Mononuclear cell (primary cell): ENCODE results near the gene PUDP. TPM values are rescaled to one million over a fixed set of nuclear protein-coding genes. Genes with fewer than 3 reads are reported as not detected.

Source experiments
- H3K27me3 ChIP-seq: 2 replicates; pipeline ENCODE4 v1.6.0; 2011; ENCODE audit warnings: low read length, control low read depth; ENCODE audit not compliant: insufficient read depth
- H3K4me1 ChIP-seq: 2 replicates; pipeline ENCODE4 v1.5.1; 2011; ENCODE audit warnings: mild to moderate bottlenecking, low read length, control low read depth; ENCODE audit not compliant: insufficient read depth
- H3K4me3 ChIP-seq: 2 replicates; pipeline ENCODE4 v1.5.1; 2011; ENCODE audit warnings: mild to moderate bottlenecking, low read length, moderate library complexity
- H3K9me3 ChIP-seq: 2 replicates; pipeline ENCODE4 v1.5.1; 2011; ENCODE audit warnings: low read depth, mild to moderate bottlenecking, control low read depth, low read length
- total RNA-seq: library from RNA; depleted of rRNA; stranded (reverse); fragments of >200 nt; gene quantifications from one replicate; pipeline ENCODE4 v1.2.3, GENCODE V29; 2012

Gene PUDP
- total RNA-seq, 1 donor: 3.6 TPM

- no peaks in the 10 kb centered on the region for H3K9me3 ChIP-seq
Observed at GRCh38 chrX:7133050-7133440, 14.9 kb downstream of the PUDP start.

GRCh38 chrX:7132335-7133049 is 15.5 kb downstream of the PUDP start:
- no peaks in the 10 kb centered on the region for H3K27me3 ChIP-seq
- no peaks in the 10 kb centered on the region for H3K9me3 ChIP-seq
- H3K4me3 ChIP-seq: no peak overlapping the region
- peaks cover 16% of the 10 kb centered on the region for H3K4me1 ChIP-seq

More at GRCh38 chrX:7133050-7133440, 14.9 kb downstream of the PUDP start:
- Histone ChIP-seq H3K27me3 (no peaks in the 10 kb centered on the region), H3K4me3 (no peak overlapping the region), H3K4me1 (peaks cover 16% of the 10 kb centered on the region)

GRCh38 chrX:7131621-7132020 is 16.3 kb downstream of the PUDP start:
- Histone ChIP-seq H3K27me3 (no peaks in the 10 kb centered on the region), H3K4me3 (no peak overlapping the region), H3K9me3 (no peaks in the 10 kb centered on the region), H3K4me1 (peaks cover 16% of the 10 kb centered on the region)

DNA sequence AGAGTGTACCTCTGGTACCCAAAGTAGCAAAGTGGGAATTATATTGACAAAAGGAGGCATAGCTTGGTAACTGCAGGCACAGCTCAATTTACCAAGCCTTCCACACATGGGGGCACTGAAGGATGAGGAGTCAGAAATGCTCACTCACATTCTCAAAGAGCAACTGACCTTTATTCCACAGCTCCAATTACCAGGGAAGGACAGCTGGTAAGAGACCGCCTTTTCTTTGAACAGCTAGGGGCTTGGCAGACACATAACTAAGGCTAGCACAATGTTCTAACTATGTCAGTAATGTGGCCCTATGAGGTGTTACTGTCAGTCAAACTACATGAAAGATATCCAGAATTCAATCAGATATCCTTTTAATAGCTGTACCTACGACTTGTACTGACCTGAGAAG is 20.9 kb downstream of the PUDP start:
- Histone ChIP-seq H3K4me1 (peaks cover under 1% of the 10 kb centered on the region), H3K4me3 (no peak overlapping the region), H3K9me3 (no peaks in the 10 kb centered on the region), H3K27me3 (no peaks in the 10 kb centered on the region)

- Histone ChIP-seq H3K4me3 (no peak overlapping the region), H3K4me1 (no peaks in the 10 kb centered on the region), H3K9me3 (no peaks in the 10 kb centered on the region), H3K27me3 (no peaks in the 10 kb centered on the region)
Observed at GRCh38 chrX:7120878-7121219, 27.1 kb downstream of the PUDP start.

DNA sequence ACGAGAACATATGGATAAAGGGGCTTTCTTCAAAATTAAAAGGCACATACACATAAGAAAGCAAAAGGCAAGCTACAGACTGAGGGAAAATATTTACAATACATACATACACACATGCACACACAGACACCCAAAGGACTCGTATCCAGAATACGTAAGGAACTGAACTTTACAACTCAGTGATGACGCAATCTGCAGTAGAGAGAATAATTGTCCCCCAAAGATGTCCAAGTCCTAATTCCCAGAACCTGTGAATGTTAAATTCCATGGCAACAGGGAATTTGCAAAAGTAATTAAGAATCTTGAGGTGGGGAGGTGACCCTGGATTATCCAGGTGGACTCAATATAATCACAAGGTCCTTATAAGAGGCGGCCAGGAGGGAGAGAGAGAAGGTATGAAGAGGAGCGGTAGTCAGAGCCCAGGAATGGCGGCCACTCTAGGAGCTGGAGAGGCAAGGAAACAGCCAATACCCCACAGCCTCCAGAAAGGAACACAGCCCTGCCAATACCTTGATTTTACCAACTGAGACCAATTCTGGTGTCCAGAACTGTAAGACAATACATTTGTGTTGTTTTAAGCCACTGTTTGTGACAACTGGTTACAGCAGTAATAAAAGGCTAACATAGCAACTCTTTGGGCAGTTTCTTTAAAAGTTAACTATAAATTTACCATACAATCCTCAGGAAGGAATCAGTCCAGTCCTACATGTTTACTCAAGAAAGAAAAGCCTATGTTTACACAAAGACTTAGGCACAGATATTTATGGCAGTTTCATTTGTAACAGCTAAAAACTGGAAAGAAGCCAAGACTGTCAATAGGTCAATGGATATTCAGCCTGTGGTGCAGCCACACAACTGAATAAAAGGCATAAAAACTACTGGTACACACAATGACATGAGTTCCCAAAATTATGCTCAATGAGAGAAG is 27.7 kb downstream of the PUDP start:
- H3K9me3 ChIP-seq: no peaks in the 10 kb centered on the region
- no peak overlapping the region for H3K4me3 ChIP-seq
- H3K4me1 ChIP-seq: no peaks in the 10 kb centered on the region
- no peaks in the 10 kb centered on the region for H3K27me3 ChIP-seq

- Histone ChIP-seq H3K9me3 (no peaks in the 10 kb centered on the region), H3K4me1 (no peaks in the 10 kb centered on the region), H3K27me3 (no peaks in the 10 kb centered on the region), H3K4me3 (no peak overlapping the region)
Observed at GRCh38 chrX:7117587-7117986, 30.4 kb downstream of the PUDP start.

DNA sequence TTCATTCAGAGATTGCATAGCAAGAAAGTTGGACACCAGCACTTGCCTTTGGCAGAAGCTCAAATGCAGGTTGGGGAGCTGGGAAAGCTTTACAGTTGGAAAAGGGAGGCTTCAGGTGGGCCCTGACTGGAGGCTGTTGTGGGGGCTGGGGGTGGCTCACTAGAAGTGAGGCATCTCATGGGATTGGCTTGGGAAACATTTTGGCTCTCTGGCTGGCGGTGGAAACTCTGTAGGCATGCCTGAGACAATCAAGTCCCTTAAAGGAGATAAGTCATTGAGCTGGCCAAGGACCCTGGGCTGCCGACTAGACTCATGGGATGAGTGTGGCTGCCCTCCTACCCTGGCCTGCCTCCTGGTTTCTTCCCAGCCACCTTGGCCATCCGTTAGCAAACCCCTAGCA is 31.9 kb downstream of the PUDP start:
- H3K9me3 ChIP-seq: no peaks in the 10 kb centered on the region
- H3K27me3 ChIP-seq: no peaks in the 10 kb centered on the region
- H3K4me3 ChIP-seq: no peak overlapping the region
- peaks cover 7% of the 10 kb centered on the region for H3K4me1 ChIP-seq

GRCh38 chrX:7115557-7115956 is 32.4 kb downstream of the PUDP start:
- Histone ChIP-seq H3K4me3 (no peak overlapping the region), H3K9me3 (no peaks in the 10 kb centered on the region), H3K27me3 (no peaks in the 10 kb centered on the region), H3K4me1 (peaks cover 12% of the 10 kb centered on the region)

DNA sequence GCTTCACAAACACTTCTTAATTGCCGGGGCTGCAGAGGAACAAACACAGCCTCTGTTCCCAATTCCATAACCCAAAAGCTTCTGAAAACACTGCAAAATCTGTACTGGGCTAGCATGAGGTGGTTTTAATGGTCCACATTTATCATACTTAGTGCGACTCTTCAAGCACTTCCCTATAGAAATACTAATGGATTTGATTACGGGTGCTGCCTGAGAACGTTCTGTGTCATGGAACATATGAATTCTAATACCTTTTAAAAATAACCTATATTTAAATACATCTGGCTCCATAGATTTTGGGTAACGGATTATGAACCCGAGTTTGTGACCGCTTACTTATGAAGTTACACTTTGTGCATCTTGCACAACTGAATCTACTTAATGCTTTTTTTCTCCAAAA is 35.9 kb downstream of the PUDP start:
- Histone ChIP-seq H3K27me3 (no peaks in the 10 kb centered on the region), H3K9me3 (no peaks in the 10 kb centered on the region), H3K4me3 (no peak overlapping the region), H3K4me1 (peaks cover 27% of the 10 kb centered on the region)

GRCh38 chrX:7111518-7111917 is 36.4 kb downstream of the PUDP start:
- H3K4me1 ChIP-seq: peaks cover 27% of the 10 kb centered on the region
- no peaks in the 10 kb centered on the region for H3K27me3 ChIP-seq
- H3K4me3 ChIP-seq: no peak overlapping the region
- H3K9me3 ChIP-seq: no peaks in the 10 kb centered on the region

GRCh38 chrX:7110821-7111276 is 37.1 kb downstream of the PUDP start:
- Histone ChIP-seq H3K27me3 (no peaks in the 10 kb centered on the region), H3K4me1 (peaks cover 27% of the 10 kb centered on the region), H3K4me3 (no peak overlapping the region), H3K9me3 (no peaks in the 10 kb centered on the region)

DNA sequence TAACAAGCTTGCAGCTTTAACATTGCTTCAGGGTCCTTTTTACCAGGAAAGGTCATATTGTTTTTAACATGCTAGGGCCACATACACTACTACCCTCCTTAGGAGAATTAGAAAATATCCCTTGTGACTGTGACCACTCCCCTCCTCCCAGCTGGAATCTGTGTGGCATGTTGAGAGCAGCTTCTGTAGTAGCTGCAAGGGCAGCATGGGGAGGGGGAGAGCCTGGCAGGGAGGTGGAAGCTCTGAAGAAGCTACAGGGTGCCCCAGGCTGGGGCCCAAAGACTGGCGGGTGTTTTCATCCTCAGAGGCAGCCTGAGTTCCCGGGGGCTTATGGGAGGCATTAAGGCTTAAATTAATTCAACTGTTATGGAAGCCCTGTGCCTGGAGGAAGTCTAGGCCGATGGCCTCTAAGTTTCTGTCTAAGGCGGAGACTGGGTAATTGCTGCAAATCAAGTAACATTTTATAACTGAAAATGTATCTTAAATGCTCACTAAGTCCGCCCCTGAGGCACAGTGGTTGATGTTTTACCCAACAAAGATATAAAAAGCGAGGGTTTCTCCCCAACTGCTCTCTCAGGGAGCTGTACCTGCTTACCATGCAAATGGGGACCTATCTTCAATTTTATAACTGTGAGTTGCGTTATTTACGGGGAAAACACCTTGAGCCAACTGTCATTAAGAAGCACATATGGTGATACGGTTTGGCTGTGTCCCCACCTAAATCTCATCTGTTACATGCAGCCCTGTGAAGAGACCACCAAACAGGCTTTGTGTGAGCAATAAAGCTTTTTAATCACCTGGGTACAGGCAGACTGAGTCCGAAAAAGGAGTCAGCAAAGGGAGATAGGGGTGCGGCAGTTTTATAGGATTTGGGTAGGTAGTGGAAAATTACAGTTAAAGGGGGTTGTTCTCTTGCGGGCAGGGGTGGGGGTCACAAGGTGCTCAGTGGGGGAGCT is 37.8 kb downstream of the PUDP start:
- Histone ChIP-seq H3K27me3 (no peaks in the 10 kb centered on the region), H3K9me3 (no peaks in the 10 kb centered on the region), H3K4me1 (peaks cover 27% of the 10 kb centered on the region), H3K4me3 (no peak overlapping the region)

GRCh38 chrX:7109049-7109531 is 38.9 kb downstream of the PUDP start:
- Histone ChIP-seq H3K27me3 (no peaks in the 10 kb centered on the region), H3K4me1 (peaks cover 27% of the 10 kb centered on the region), H3K4me3 (no peak overlapping the region), H3K9me3 (no peaks in the 10 kb centered on the region)
